Measurements from ENCODE around the gene RAB39A. TPM values are rescaled to one million over a fixed set of nuclear protein-coding genes. Genes with fewer than 3 reads are reported as not detected.

Gene RAB39A
- total RNA-seq, 1 donor from 2014 or later: not detected

- Mint-ChIP-seq H3K4me1 (ENCODE audit: low read depth) (peaks cover 16% of the 10 kb centered on the region), H3K27me3 (ENCODE audit: low read depth) (no peaks in the 10 kb centered on the region), H3K36me3 (ENCODE audit: low read depth) (peaks cover 17% of the 10 kb centered on the region), H3K4me3 (ENCODE audit: low read depth) (peak overlapping the region; percentile 91), H3K27ac (peak overlapping the region; percentile 94), H3K9me3 (no peaks in the 10 kb centered on the region)
- intact Hi-C loops (cut with micrococcal nuclease): loop anchor here (5.0 kb wide), 5 partner anchors 108 to 648 kb away; partner anchors contain the start of genes ALKBH8, ATM, C11orf65 and NPAT
- DNase-seq (ENCODE audit: low spot score): no peak
Observed at GRCh38 chr11:108009497-108010370, 81.5 kb downstream of the RAB39A start.

GRCh38 chr11:108012139-108012725 is 84.0 kb downstream of the RAB39A start:
- intact Hi-C loops (cut with micrococcal nuclease): loop anchor here (5.0 kb wide), 1 partner anchor 105 kb away; no protein-coding TSS in a partner anchor
- Mint-ChIP-seq H3K4me3 (ENCODE audit: low read depth) (no peak overlapping the region), H3K27ac (no peak overlapping the region), H3K27me3 (ENCODE audit: low read depth) (no peaks in the 10 kb centered on the region), H3K9me3 (no peaks in the 10 kb centered on the region), H3K4me1 (ENCODE audit: low read depth) (peaks cover 27% of the 10 kb centered on the region), H3K36me3 (ENCODE audit: low read depth) (peaks cover 21% of the 10 kb centered on the region)
- no peak for DNase-seq (ENCODE audit: low spot score)

Other genes starting within 250 kb of the RAB39A start
- gene SLN, start 216.4 kb upstream of the RAB39A start, total RNA-seq: not detected in 2 replicates
- 28.0 and 29.8 TPM in 2 replicates for gene SLC35F2, start 69.7 kb upstream of the RAB39A start, total RNA-seq
- gene CUL5, start 80.5 kb downstream of the RAB39A start, total RNA-seq: 33.7 and 34.2 TPM in 2 replicates
- 66.8 and 76.6 TPM in 2 replicates for gene ACAT1, start 193.1 kb downstream of the RAB39A start, total RNA-seq